SK-N-SH (cell line): ENCODE results near the gene UNKL.

Source experiments
- CTCF ChIP-seq: fragments of 200-600 bp; sonication (generic); IDR thresholded peaks from 2 replicates; pipeline ENCODE4 v1.6.1; 2017; ENCODE audit warnings: antibody characterized with exemption, mild to moderate bottlenecking, moderate library complexity
- EP300 ChIP-seq, 2 experiments: IDR thresholded peaks; 2 replicates each; pipeline versions ENCODE4 v1.4.0 to v1.6.1; 2012; ENCODE audit warnings: borderline replicate concordance in 1 of 2, low read depth in 1 of 2, low read length in 1 of 2
- EZH2phosphoT487 ChIP-seq: fragments of 200-600 bp; sonication (generic); IDR thresholded peaks from 2 replicates; pipeline ENCODE4 v1.6.1; 2017; ENCODE audit warnings: low read depth, mixed run types, mild to moderate bottlenecking, antibody characterized with exemption, moderate library complexity, borderline replicate concordance
- JUND ChIP-seq: IDR thresholded peaks from 2 replicates; pipeline ENCODE4 v1.4.0; 2012
- MAX ChIP-seq: IDR thresholded peaks from 2 replicates; pipeline ENCODE4 v1.4.0; 2012; ENCODE audit warnings: low read depth
- POLR2AphosphoS5 ChIP-seq: IDR thresholded peaks from 2 replicates; pipeline ENCODE4 v1.6.1; 2012; ENCODE audit warnings: low read depth, low read length
- RFX5 ChIP-seq: IDR thresholded peaks from 2 replicates; pipeline ENCODE4 v1.6.1; 2012; ENCODE audit warnings: mild to moderate bottlenecking, improper control_type of control experiment, low read length
- TAF1 ChIP-seq: IDR thresholded peaks from 2 replicates; pipeline ENCODE4 v1.6.1; 2012; ENCODE audit warnings: low read depth, mild to moderate bottlenecking, low read length, moderate library complexity, borderline replicate concordance
- USF1 ChIP-seq: IDR thresholded peaks from 2 replicates; pipeline ENCODE4 v1.4.0; 2012; ENCODE audit warnings: low read depth, borderline replicate concordance
- YY1 ChIP-seq: IDR thresholded peaks from 2 replicates; pipeline ENCODE4 v1.4.0; 2012; ENCODE audit warnings: low read depth, mild to moderate bottlenecking

- TF ChIP-seq EZH2phosphoT487: no peak
- no peak for TF ChIP-seq POLR2AphosphoS5
- no peak for TF ChIP-seq CTCF
- TF ChIP-seq TAF1: no peak
- no peak for TF ChIP-seq USF1
- TF ChIP-seq JUND: no peak
- no peak for TF ChIP-seq EP300 (IDR thresholded peaks at IDR 0.05; ENCODE audit: borderline replicate concordance in 1 of 2, low read depth in 1 of 2, low read length in 1 of 2)
- TF ChIP-seq MAX: no peak
- TF ChIP-seq YY1: no peak
- no peak for TF ChIP-seq RFX5
Measured at GRCh38 chr16:1362807-1363206, 51.7 kb downstream of the UNKL start.
